Astrocyte of the spinal cord (primary cell): ENCODE measurements around the gene ARL8B.
"Not testable (repeated sequence)": the region's sequence is repeated elsewhere in the genome, so short reads cannot be mapped to it uniquely, and the experiment has no call there.

Experiments
- DNase-seq: peaks from one replicate; pipeline ENCODE4 v3.0.0; 2011; ENCODE audit warnings: low read depth, low spot score
- H3K4me3 ChIP-seq: 2 replicates; pipeline ENCODE4 v1.5.1; 2011; ENCODE audit warnings: low read depth, mild to moderate bottlenecking, low read length, moderate library complexity
- in situ Hi-C: cut with HindIII; loops from 2 replicates; pipeline ENCODE4 v1.10.0; 2017; ENCODE audit warnings: low sequenced_read_pairs
- TF ChIP-seq, protein P1 (sequence below): IDR thresholded peaks from 2 replicates; pipeline ENCODE4 v1.5.1; 2012; ENCODE audit warnings: low read depth, mild to moderate bottlenecking, low read length, inconsistent platforms

ARL8B gene

DNA sequence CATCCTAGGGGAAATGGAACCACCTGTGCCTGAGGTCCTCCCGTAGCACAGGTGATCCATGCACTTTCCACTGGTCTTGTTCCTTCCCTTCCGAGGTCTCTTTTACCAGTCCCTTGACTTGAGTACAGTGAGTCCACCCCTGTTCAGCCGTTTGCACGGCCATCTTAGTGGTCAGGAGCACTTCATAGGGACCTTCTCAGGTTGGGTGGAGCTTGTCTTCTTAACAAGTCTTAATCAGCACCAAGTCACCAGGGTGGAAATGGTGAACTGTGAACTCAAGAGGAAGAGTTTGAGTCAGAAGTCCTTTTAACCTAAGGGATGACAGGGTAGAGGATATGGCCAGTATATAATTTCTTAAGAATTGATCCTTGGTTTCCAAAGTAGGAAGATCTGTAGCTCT is 21.4 kb downstream of the ARL8B start:
- no peak overlapping the region for H3K4me3 ChIP-seq
- in situ Hi-C loops, result no loop called here
- DNase-seq, result no peak
- TF ChIP-seq, protein P1, sequence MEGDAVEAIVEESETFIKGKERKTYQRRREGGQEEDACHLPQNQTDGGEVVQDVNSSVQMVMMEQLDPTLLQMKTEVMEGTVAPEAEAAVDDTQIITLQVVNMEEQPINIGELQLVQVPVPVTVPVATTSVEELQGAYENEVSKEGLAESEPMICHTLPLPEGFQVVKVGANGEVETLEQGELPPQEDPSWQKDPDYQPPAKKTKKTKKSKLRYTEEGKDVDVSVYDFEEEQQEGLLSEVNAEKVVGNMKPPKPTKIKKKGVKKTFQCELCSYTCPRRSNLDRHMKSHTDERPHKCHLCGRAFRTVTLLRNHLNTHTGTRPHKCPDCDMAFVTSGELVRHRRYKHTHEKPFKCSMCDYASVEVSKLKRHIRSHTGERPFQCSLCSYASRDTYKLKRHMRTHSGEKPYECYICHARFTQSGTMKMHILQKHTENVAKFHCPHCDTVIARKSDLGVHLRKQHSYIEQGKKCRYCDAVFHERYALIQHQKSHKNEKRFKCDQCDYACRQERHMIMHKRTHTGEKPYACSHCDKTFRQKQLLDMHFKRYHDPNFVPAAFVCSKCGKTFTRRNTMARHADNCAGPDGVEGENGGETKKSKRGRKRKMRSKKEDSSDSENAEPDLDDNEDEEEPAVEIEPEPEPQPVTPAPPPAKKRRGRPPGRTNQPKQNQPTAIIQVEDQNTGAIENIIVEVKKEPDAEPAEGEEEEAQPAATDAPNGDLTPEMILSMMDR, result no peak

DNA sequence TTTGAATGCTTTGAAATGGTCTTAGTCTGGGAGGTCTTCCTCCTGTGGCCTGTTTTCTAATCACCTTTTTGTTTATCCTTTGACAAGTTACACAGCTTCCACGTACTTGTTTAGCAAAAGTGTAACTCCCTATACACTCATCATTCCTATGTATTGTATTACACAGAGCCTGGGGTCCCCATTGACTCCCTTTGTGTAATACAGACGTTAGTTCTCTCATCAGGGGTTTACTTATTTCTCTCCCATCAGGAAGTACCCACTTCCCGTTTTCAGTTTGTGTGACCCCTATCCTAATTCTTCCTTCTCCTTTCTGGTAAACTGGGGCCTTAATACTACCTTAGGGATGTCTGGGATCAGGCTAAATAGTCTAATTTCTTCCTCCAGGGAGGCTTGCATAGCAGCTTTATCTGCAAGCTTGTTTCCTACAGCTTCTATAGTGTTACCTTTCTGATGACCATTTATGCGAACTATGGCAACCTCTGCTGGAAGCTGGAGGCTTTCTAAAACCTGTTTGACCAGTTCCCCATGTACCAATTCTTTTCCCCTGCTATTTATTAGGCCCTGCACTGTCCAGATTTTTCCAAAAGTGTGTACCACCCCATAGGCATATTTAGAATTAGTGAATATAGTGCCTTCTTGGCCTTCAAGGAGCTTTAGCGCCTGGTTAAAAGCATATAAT is 22.4 kb downstream of the ARL8B start:
- no peak overlapping the region for H3K4me3 ChIP-seq
- TF ChIP-seq, protein P1, result no peak
- DNase-seq, result no peak
- in situ Hi-C loops, result no loop called here

DNA sequence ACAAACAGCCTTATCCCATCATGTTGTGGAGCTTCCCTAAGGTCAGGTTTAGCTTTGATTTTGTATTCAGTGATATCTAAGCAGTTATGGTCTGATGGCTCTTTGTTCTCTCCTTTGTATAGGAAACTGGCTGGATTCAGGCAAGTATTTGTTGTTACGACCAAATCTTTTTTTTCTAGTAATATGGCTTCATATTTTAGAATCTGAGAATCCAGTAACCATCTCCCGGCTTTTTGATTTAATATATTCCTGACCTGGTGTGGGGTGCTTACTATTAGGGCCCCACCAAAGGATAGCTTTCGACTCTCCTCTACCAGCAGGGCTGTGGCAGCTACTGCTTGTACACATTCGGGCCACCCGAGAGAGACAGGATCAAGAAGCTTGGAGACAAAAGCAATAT is 23.0 kb downstream of the ARL8B start:
- no peak overlapping the region for H3K4me3 ChIP-seq
- DNase-seq, result no peak
- TF ChIP-seq, protein P1, result no peak
- in situ Hi-C loops, result no loop called here

DNA sequence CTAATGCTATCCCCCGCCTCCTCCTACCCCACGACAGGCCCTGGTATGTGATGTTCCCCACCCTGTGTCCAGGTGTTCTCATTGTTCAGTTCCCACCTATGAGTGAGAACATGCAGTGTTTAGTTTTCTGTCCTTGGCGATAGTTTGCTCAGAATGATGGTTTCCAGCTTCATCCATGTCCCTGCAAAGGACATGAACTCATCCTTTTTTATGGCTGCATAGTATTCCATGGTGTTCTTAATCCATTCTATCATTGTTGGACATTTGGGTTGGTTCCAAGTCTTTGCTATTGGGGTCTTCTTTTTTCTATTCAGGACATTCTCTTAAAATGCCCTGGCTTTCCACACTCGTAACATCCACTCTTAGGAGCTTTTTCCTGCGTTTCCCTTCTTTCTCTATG is 25.1 kb downstream of the ARL8B start:
- DNase-seq, in situ Hi-C loops, H3K4me3 ChIP-seq: not testable (repeated sequence)

DNA sequence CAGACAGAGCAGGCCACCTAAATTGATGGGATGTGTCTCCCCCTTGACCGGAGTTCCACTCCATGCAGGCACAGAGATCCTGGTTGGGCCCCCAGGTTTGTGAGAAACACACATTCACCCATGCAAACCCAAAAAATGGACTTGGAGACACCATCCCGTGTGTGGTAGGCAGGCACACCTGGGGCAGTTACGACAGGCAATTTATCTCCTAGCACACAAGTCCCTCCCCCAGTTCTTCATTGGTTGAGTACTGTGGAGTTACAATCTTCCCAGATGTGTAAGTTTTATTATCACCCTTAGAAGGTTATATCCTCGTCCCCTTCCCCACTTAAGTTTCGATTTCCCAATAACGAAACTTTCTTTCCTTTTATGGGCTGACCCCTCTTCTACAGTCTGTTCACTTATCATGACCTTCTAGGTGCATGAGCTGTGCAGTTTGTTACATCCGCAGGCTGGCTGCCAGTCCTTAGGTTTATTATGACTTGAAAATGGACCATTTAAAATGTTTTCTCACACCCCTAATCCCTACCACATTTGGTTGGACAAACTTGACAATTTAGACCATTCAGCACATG is 27.3 kb downstream of the ARL8B start:
- H3K4me3 ChIP-seq, result no peak overlapping the region
- no peak for DNase-seq
- TF ChIP-seq, protein P1, result no peak
- in situ Hi-C loops, result no loop called here

DNA sequence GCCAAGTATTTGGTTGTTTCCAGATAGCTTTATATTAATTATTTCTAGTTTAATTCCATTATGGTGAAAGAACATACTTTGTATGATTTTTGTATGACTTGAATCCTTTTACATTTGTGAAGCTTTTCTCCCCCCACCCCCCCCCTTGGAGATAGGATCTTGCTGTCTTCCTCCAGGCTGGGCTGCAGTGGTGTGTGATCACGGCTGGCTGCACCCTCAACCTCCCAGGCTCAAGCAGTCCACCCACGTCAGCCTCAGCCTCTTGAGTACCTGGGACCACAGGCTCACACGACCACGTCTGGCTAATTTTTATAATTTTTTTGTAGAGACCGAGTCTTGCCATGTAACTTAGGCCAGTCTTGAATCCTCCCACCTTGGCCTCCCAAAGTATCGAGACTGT is 29.5 kb downstream of the ARL8B start:
- DNase-seq, result no peak
- in situ Hi-C loops, result no loop called here
- TF ChIP-seq, protein P1, result no peak
- H3K4me3 ChIP-seq, result no peak overlapping the region

DNA sequence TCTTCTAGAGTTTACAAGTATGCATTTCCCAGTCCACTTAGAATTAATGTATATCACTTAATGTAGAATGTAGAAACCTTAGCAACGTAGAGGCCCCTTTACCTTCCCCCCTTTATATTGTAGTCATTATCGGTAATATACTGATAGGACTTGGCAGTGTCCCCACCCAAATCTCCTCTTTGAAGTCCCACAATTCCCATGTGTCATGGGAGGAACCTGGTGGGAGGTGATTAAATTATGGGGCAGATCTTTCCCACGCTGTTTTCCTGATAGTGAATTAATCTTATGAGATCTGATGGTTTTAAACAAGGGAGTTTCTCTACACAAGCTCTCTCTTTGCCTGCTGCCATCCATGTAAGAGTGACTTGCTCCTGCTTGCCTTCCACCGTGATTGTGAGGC is 31.0 kb downstream of the ARL8B start:
- no peak for DNase-seq
- in situ Hi-C loops, result no loop called here
- TF ChIP-seq, protein P1, result no peak
- no peak overlapping the region for H3K4me3 ChIP-seq
